GM12878 (cell line): ENCODE data around the gene CD96.

Experiments used
- ATF7 ChIP-seq: fragments of 450-650 bp; IDR thresholded peaks from 2 replicates; pipeline ENCODE4 v1.6.1; 2016; ENCODE audit warnings: low read depth, mild to moderate bottlenecking
- EP300 ChIP-seq, 2 experiments: fragments of 150-350 bp in 1 of 2; IDR thresholded peaks; 2 replicates each; pipeline ENCODE4 v1.6.1; 2011 to 2012; ENCODE audit warnings: low read depth in 2 of 2, low read length in 2 of 2, borderline replicate concordance in 1 of 2, improper control_type of control experiment in 1 of 2, inconsistent platforms in 1 of 2; ENCODE audit not compliant: control insufficient read depth in 1 of 2
- POLR2A ChIP-seq: IDR thresholded peaks from 2 replicates; pipeline ENCODE4 v1.6.1; 2011; ENCODE audit warnings: low read depth, mild to moderate bottlenecking, low read length
- POLR2AphosphoS5 ChIP-seq: IDR thresholded peaks from 2 replicates; pipeline ENCODE4 v1.6.1; 2011; ENCODE audit warnings: mild to moderate bottlenecking, low read length, inconsistent platforms
- ZNF274 ChIP-seq: IDR thresholded peaks from one replicate; pipeline ENCODE4 v1.8.0; 2011; ENCODE audit not compliant: insufficient read length, insufficient read depth

GRCh38 chr3:111538111-111538510 lies 3.9 kb upstream of the CD96 start:
- TF ChIP-seq ZNF274 (no peak), EP300 (IDR thresholded peaks at IDR 0.05; ENCODE audit: borderline replicate concordance in 1 of 2, control insufficient read depth in 1 of 2, low read depth in 2 of 2, low read length in 2 of 2) (no peak), POLR2AphosphoS5 (no peak), POLR2A (no peak), ATF7 (no peak)
